Liver (tissue), 3 donors: Measurements from ENCODE around the gene TOMM5.

Source experiments
- CTCF ChIP-seq: fragments of 150-350 bp; IDR thresholded peaks from 2 replicates; pipeline ENCODE4 v1.5.1; 2017; ENCODE audit warnings: improper control_type of control experiment, low read depth, low read length; ENCODE audit not compliant: missing input control
- EGR1 ChIP-seq, 2 donors: IDR thresholded peaks; 2 replicates each; pipeline ENCODE4 v1.6.1; 2016 to 2018; ENCODE audit warnings: antibody characterized with exemption in 2 of 2, low read depth in 2 of 2
- GABPA ChIP-seq, 2 donors: IDR thresholded peaks in 1 of 2; conservative IDR thresholded peaks in 1 of 2; 2 replicates each; pipeline ENCODE4 v1.6.1; 2016; ENCODE audit warnings: antibody characterized with exemption in 2 of 2, mild to moderate bottlenecking in 1 of 2, moderate library complexity in 1 of 2
- RAD21 ChIP-seq, 2 donors: IDR thresholded peaks; 2 replicates each; pipeline ENCODE4 v1.6.1; 2016; ENCODE audit warnings: antibody characterized with exemption in 2 of 2, mild to moderate bottlenecking in 2 of 2
- REST ChIP-seq: IDR thresholded peaks from 2 replicates; pipeline ENCODE4 v1.6.1; 2016; ENCODE audit warnings: antibody characterized with exemption, mild to moderate bottlenecking
- RXRA ChIP-seq, 2 donors: IDR thresholded peaks; 2 replicates each; pipeline ENCODE4 v1.6.1; 2017 to 2018; ENCODE audit warnings: antibody characterized with exemption in 2 of 2, mild to moderate bottlenecking in 1 of 2
- SP1 ChIP-seq: IDR thresholded peaks from 2 replicates; pipeline ENCODE4 v1.6.1; 2018; ENCODE audit warnings: antibody characterized with exemption, mild to moderate bottlenecking
- TAF1 ChIP-seq: conservative IDR thresholded peaks from 2 replicates; pipeline ENCODE4 v1.6.1; 2016; ENCODE audit warnings: antibody characterized with exemption, mild to moderate bottlenecking
- ZBTB33 ChIP-seq: IDR thresholded peaks from 2 replicates; pipeline ENCODE4 v1.6.1; 2016; ENCODE audit warnings: antibody characterized with exemption
- TF ChIP-seq, protein P1 (sequence below): IDR thresholded peaks from 2 replicates; pipeline ENCODE4 v1.6.1; 2016; ENCODE audit warnings: antibody characterized with exemption
- TF ChIP-seq, protein P2 (sequence below): IDR thresholded peaks from 2 replicates; pipeline ENCODE4 v1.6.1; 2016; ENCODE audit warnings: antibody characterized with exemption
- donor health status: healthy.
- donor health status: healthy.

DNA sequence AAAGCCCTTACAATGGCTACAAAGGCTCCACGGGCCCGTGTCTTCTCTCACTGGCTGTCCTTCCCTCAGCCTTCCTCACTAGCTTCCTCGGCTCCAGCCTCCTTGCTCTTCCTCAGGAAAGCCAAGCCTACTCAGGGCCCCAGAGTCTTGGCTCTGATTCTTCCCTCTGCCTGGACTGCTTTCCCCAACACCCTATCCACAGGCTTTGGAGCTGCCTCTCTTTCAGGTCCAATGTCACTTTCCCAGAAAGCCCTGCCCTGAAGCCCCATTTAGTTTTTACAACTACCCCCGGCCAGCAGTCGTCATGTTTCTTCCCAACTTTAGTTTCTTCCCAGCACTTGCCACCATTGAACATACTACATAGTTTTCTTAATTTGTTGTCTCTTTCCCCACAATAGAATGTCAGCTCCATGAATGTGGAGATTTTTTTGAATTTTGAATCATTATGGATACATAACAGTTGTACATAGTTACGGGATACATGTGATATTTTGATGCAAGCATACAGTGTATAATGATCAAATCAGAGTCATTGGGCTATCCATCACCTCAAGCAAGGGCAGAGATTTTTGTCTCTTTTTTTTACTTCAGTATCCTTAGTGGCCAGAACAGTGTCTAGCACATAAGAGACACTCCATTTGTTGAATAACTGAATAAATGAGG lies 17.5 kb upstream of the TOMM5 start:
- TF ChIP-seq SP1 (no peak), CTCF (no peak), RAD21 (IDR thresholded peaks at IDR 0.05) (no peak), ZBTB33 (no peak), EGR1 (IDR thresholded peaks at IDR 0.05; ENCODE audit: low read depth in 2 of 2) (no peak), RXRA (IDR thresholded peaks at IDR 0.05) (no peak), TAF1 (no peak), REST (no peak), GABPA (IDR thresholded peaks at IDR 0.05 in 1 of 2, conservative IDR thresholded peaks at IDR 0.05 in 1 of 2) (no peak)
- TF ChIP-seq, protein P1, sequence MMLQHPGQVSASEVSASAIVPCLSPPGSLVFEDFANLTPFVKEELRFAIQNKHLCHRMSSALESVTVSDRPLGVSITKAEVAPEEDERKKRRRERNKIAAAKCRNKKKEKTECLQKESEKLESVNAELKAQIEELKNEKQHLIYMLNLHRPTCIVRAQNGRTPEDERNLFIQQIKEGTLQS, result no peak
- TF ChIP-seq, protein P2, sequence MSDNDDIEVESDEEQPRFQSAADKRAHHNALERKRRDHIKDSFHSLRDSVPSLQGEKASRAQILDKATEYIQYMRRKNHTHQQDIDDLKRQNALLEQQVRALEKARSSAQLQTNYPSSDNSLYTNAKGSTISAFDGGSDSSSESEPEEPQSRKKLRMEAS, result no peak
